H9 (cell line): ENCODE results near the gene EVC. TPM values are rescaled to one million over a fixed set of nuclear protein-coding genes. Genes with fewer than 3 reads are reported as not detected.
A peak's percentile ranks its signal among the peaks of the same experiment; 100 is the strongest.

Experiments
- DNase-seq: peaks from one replicate; pipeline ENCODE4 v3.0.0-alpha.2; 2017
- H2AFZ ChIP-seq: one replicate; pipeline ENCODE4 v1.6.1; 2013; ENCODE audit warnings: mild to moderate bottlenecking, low read length, control low read depth, moderate library complexity
- H2AK5ac ChIP-seq: 2 replicates; pipeline ENCODE4 v1.6.1; 2013; ENCODE audit warnings: low read length, control low read depth, mixed read lengths; ENCODE audit not compliant: insufficient read length
- H2BK120ac ChIP-seq: one replicate; pipeline ENCODE4 v1.6.1; 2013; ENCODE audit warnings: low read depth, mild to moderate bottlenecking, low read length, control low read depth, inconsistent platforms; ENCODE audit not compliant: poor library complexity, severe bottlenecking
- H2BK12ac ChIP-seq: 2 replicates; pipeline ENCODE4 v1.6.1; 2013; ENCODE audit warnings: low read length, control low read depth, mixed read lengths, low read depth; ENCODE audit not compliant: insufficient read length
- H2BK15ac ChIP-seq: 2 replicates; pipeline ENCODE4 v1.6.1; 2013; ENCODE audit warnings: low read depth, low read length, control low read depth
- H2BK20ac ChIP-seq: one replicate; pipeline ENCODE4 v1.6.1; 2013; ENCODE audit warnings: low read depth, mild to moderate bottlenecking, low read length, control low read depth, inconsistent platforms; ENCODE audit not compliant: poor library complexity, severe bottlenecking
- H2BK5ac ChIP-seq: 2 replicates; pipeline ENCODE4 v1.6.1; 2013; ENCODE audit warnings: low read length, control low read depth, mixed read lengths; ENCODE audit not compliant: insufficient read length
- H3K14ac ChIP-seq: 2 replicates; pipeline ENCODE4 v1.6.1; 2013; ENCODE audit warnings: low read length, control low read depth; ENCODE audit not compliant: insufficient read depth
- H3K18ac ChIP-seq: 2 replicates; pipeline ENCODE4 v1.6.1; 2013; ENCODE audit warnings: low read depth, mild to moderate bottlenecking, mixed read lengths, low read length, control low read depth; ENCODE audit not compliant: insufficient read length
- H3K23ac ChIP-seq: 2 replicates; pipeline ENCODE4 v1.6.1; 2013; ENCODE audit warnings: low read length, control low read depth, mixed read lengths, low read depth; ENCODE audit not compliant: insufficient read length
- H3K23me2 ChIP-seq: 2 replicates; pipeline ENCODE4 v1.6.1; 2013; ENCODE audit warnings: low read depth, mild to moderate bottlenecking, mixed read lengths, low read length, control low read depth; ENCODE audit not compliant: insufficient read length, poor library complexity, severe bottlenecking
- H3K27ac ChIP-seq: 2 replicates; pipeline ENCODE4 v1.5.1; 2013; ENCODE audit warnings: low read length, control low read depth, mixed read lengths, low read depth; ENCODE audit not compliant: insufficient read length
- H3K27me3 ChIP-seq: 2 replicates; pipeline ENCODE4 v1.6.1; 2013; ENCODE audit warnings: low read length, control low read depth, inconsistent platforms; ENCODE audit not compliant: insufficient read depth
- H3K4ac ChIP-seq: 2 replicates; pipeline ENCODE4 v1.6.1; 2013; ENCODE audit warnings: low read depth, mild to moderate bottlenecking, control low read depth, inconsistent platforms, low read length, moderate library complexity
- H3K4me1 ChIP-seq: 2 replicates; pipeline ENCODE4 v1.6.1; 2013; ENCODE audit warnings: low read length, control low read depth, inconsistent platforms; ENCODE audit not compliant: insufficient read depth
- H3K4me2 ChIP-seq: 2 replicates; pipeline ENCODE4 v1.6.1; 2013; ENCODE audit warnings: low read length, control low read depth, mixed read lengths; ENCODE audit not compliant: insufficient read length, insufficient read depth
- H3K56ac ChIP-seq: 2 replicates; pipeline ENCODE4 v1.6.1; 2013; ENCODE audit warnings: low read depth, mild to moderate bottlenecking, mixed read lengths, low read length, control low read depth; ENCODE audit not compliant: insufficient read length
- H3K79me1 ChIP-seq: 2 replicates; pipeline ENCODE4 v1.6.1; 2013; ENCODE audit warnings: low read depth, mild to moderate bottlenecking, moderate library complexity, low read length, control low read depth, inconsistent platforms; ENCODE audit not compliant: insufficient read depth, poor library complexity, severe bottlenecking
- H3K79me2 ChIP-seq: 2 replicates; pipeline ENCODE4 v1.6.1; 2013; ENCODE audit warnings: low read length, control low read depth, inconsistent platforms; ENCODE audit not compliant: insufficient read depth
- H3K9ac ChIP-seq: 2 replicates; pipeline ENCODE4 v1.6.1; 2013; ENCODE audit warnings: low read length, control low read depth, mixed read lengths; ENCODE audit not compliant: insufficient read length; ENCODE audit errors: extremely low read depth
- H3K9me3 ChIP-seq: one replicate; pipeline ENCODE4 v1.6.1; 2013; ENCODE audit warnings: low read depth, low read length, inconsistent platforms; ENCODE audit not compliant: control insufficient read depth
- H3T11ph ChIP-seq: one replicate; pipeline ENCODE4 v1.6.1; 2013; ENCODE audit warnings: mild to moderate bottlenecking, low read length, control low read depth, inconsistent platforms
- H4K20me1 ChIP-seq: one replicate; pipeline ENCODE4 v1.6.1; 2013; ENCODE audit not compliant: control insufficient read depth, insufficient read length, insufficient read depth
- H4K5ac ChIP-seq: 2 replicates; pipeline ENCODE4 v1.6.1; 2013; ENCODE audit warnings: low read depth, mild to moderate bottlenecking, mixed read lengths, low read length, control low read depth; ENCODE audit not compliant: insufficient read length
- H4K8ac ChIP-seq: replicated peaks from 2 replicates; pipeline ENCODE4 v1.6.1; 2013; ENCODE audit warnings: low read length, control low read depth, mixed read lengths, low read depth; ENCODE audit not compliant: insufficient read length
- H4K91ac ChIP-seq: 2 replicates; pipeline ENCODE4 v1.6.1; 2013; ENCODE audit warnings: low read depth, mild to moderate bottlenecking, moderate library complexity, mixed read lengths, low read length, control low read depth; ENCODE audit not compliant: insufficient read length
- H3K27ac Mint-ChIP-seq, 3 experiments: 2 replicates in 2 of 3; 3 replicates in 1 of 3; pipeline ENCODE4 v1.8.0; 2020 to 2021; ENCODE audit warnings: mixed read lengths in 3 of 3, mild to moderate bottlenecking in 1 of 3, moderate library complexity in 1 of 3
- H3K27me3 Mint-ChIP-seq: 2 replicates; pipeline ENCODE4 v1.8.0; 2021; ENCODE audit warnings: low read depth, mild to moderate bottlenecking, moderate library complexity, mixed read lengths
- H3K36me3 Mint-ChIP-seq, 3 experiments: 2 replicates in 2 of 3; 3 replicates in 1 of 3; pipeline ENCODE4 v1.8.0; 2020 to 2021; ENCODE audit warnings: low read depth in 3 of 3, mixed read lengths in 3 of 3; ENCODE audit not compliant: insufficient read depth in 1 of 3
- H3K4me1 Mint-ChIP-seq, 2 experiments: 2 replicates each; pipeline ENCODE4 v1.8.0; 2020; ENCODE audit warnings: mixed read lengths in 2 of 2
- H3K4me3 Mint-ChIP-seq, 2 experiments: 2 replicates in 1 of 2; 3 replicates in 1 of 2; pipeline ENCODE4 v1.8.0; 2020 to 2021; ENCODE audit warnings: mild to moderate bottlenecking in 2 of 2, mixed read lengths in 2 of 2, moderate library complexity in 1 of 2
- H3K9me3 Mint-ChIP-seq, 2 experiments: 2 replicates in 1 of 2; 3 replicates in 1 of 2; pipeline ENCODE4 v1.8.0; 2020; ENCODE audit warnings: mild to moderate bottlenecking in 2 of 2, mixed read lengths in 2 of 2, moderate library complexity in 1 of 2
- CTCF ChIP-seq: fragments of 200-600 bp; sonication (generic); conservative IDR thresholded peaks from 3 replicates; pipeline ENCODE4 v1.8.0; 2021; ENCODE audit warnings: antibody characterized with exemption, mild to moderate bottlenecking
- WGBS: extraction: QIAGEN DNeasy Blood & Tissue Kit; methylation state at CpG from one replicate; pipeline ENCODE4 v1.1.7; 2013; ENCODE audit warnings: missing lambda C conversion rate, low lambda C conversion rate, mixed read lengths; ENCODE audit not compliant: insufficient read length; ENCODE audit errors: extremely low coverage; 5-methylcytosine and 5-hydroxymethylcytosine counted together
- total RNA-seq: library from RNA; stranded (reverse); gene quantifications from 2 replicates; pipeline ENCODE4 v1.2.1, GENCODE V29; 2021

The EVC gene
- total RNA-seq, 1 experiment from 2014 or later = 10.1 TPM

- Histone ChIP-seq H2AK5ac (no peak overlapping the region), H4K5ac (no peak overlapping the region), H3T11ph (no peak overlapping the region), H2BK120ac (no peak overlapping the region), H3K9me3 (no peaks in the 10 kb centered on the region), H3K27me3 (no peaks in the 10 kb centered on the region), H4K8ac (no peak overlapping the region), H3K4me1 (no peaks in the 10 kb centered on the region), H3K56ac (no peak overlapping the region), H3K4me2 (no peak overlapping the region), H2AFZ (no peak overlapping the region), H2BK12ac (no peak overlapping the region), H2BK15ac (no peak overlapping the region), H3K14ac (no peak overlapping the region), H3K27ac (no peak overlapping the region), H2BK5ac (no peak overlapping the region), H3K23ac (no peak overlapping the region), H3K79me2 (no peaks in the 10 kb centered on the region), H2BK20ac (no peak overlapping the region), H3K18ac (no peak overlapping the region), H3K79me1 (no peaks in the 10 kb centered on the region), H4K91ac (no peak overlapping the region), H3K23me2 (no peaks in the 10 kb centered on the region), H3K4ac (no peak overlapping the region), H4K20me1 (no peaks in the 10 kb centered on the region), H3K9ac (no peak overlapping the region)
- DNase-seq = peak; percentile 13
- no peaks in the 10 kb centered on the region; the same call in 1 of the 2 replicates for H3K27me3 Mint-ChIP-seq
- H3K27ac Mint-ChIP-seq = no peak overlapping the region
- TF ChIP-seq CTCF = no peak
- no peaks in the 10 kb centered on the region for H3K4me1 Mint-ChIP-seq
- no peaks in the 10 kb centered on the region for H3K9me3 Mint-ChIP-seq
- no CpG with 5 or more reads among the region's 6 CpGs for WGBS
- H3K36me3 Mint-ChIP-seq = peaks cover 16 to 27% (median 19%) of the 10 kb centered on the region in 3 experiments; a peak in 6 of 7 replicates
- no peak overlapping the region for H3K4me3 Mint-ChIP-seq
Observed at GRCh38 chr4:5797866-5798265, 86.9 kb downstream of the EVC start.
